H1 (cell line): Measurements from ENCODE around the gene EIF3B. TPM values are rescaled to one million over a fixed set of nuclear protein-coding genes. Genes with fewer than 3 reads are reported as not detected.

ENCODE experiments used
- CTCF ChIA-PET: fragments of 300-600 bp; sonication (Branson Sonifier 250); formaldehyde crosslinking; loops from one replicate; lab custom pipeline; 2021; ENCODE audit not compliant: partially characterized antibody; lab: Charles Lee
- POLR2A ChIA-PET: fragments of 300-600 bp; sonication (Branson Sonifier 250); formaldehyde crosslinking; loops from one replicate; lab custom pipeline; 2021; ENCODE audit warnings: inconsistent platforms; ENCODE audit not compliant: partially characterized antibody; lab: Charles Lee
- DNase-seq, 2 experiments: peaks; one replicate each; pipeline versions ENCODE4 v3.0.0 to v3.0.0-alpha.2; 2010 to 2022; ENCODE audit warnings: low spot score in 2 of 2, low read depth in 1 of 2, mixed read lengths in 1 of 2
- FAIRE-seq: peaks from 2 replicates; lab custom pipeline; 2011; peaks lifted over from hg19 to GRCh38; lab: Jason Lieb, UNC
- H2AFZ ChIP-seq: 2 replicates; pipeline ENCODE4 v1.8.1; 2012; ENCODE audit warnings: low read length, inconsistent platforms
- H2AK5ac ChIP-seq: 2 replicates; pipeline ENCODE4 v1.6.1; 2013; ENCODE audit warnings: low read depth, low read length
- H2BK120ac ChIP-seq: replicated peaks from 2 replicates; pipeline ENCODE3; 2013; ENCODE audit warnings: low read depth, low read length, inconsistent platforms
- H2BK12ac ChIP-seq: 2 replicates; pipeline ENCODE4 v1.6.1; 2013; ENCODE audit warnings: low read depth, low read length
- H2BK15ac ChIP-seq: 2 replicates; pipeline ENCODE4 v1.6.1; 2013; ENCODE audit warnings: low read length
- H2BK20ac ChIP-seq: 2 replicates; pipeline ENCODE4 v1.6.1; 2013; ENCODE audit warnings: low read length
- H2BK5ac ChIP-seq: 2 replicates; pipeline ENCODE4 v1.6.1; 2013; ENCODE audit warnings: low read depth, low read length
- H3K14ac ChIP-seq: 2 replicates; pipeline ENCODE4 v1.6.1; 2013; ENCODE audit warnings: inconsistent platforms; ENCODE audit not compliant: insufficient read length
- H3K18ac ChIP-seq: 2 replicates; pipeline ENCODE4 v1.6.1; 2013; ENCODE audit warnings: low read length; ENCODE audit errors: extremely low read depth
- H3K23ac ChIP-seq: 2 replicates; pipeline ENCODE4 v1.6.1; 2013; ENCODE audit warnings: inconsistent platforms; ENCODE audit not compliant: insufficient read length
- H3K23me2 ChIP-seq: 2 replicates; pipeline ENCODE4 v1.6.1; 2013; ENCODE audit warnings: low read depth, low read length
- H3K27ac ChIP-seq: 2 replicates; pipeline ENCODE4 v1.6.1; 2011; ENCODE audit warnings: low read depth, low read length, inconsistent platforms
- H3K27me3 ChIP-seq, 4 experiments: replicated peaks in 1 of 4; 1 replicate in 1 of 4; 2 replicates in 3 of 4; pipeline versions ENCODE4 v1.6.1 to v1.8.1; 2011 to 2013; ENCODE audit warnings: low read length in 3 of 4, mild to moderate bottlenecking in 3 of 4, inconsistent platforms in 2 of 4, mixed read lengths in 2 of 4, moderate library complexity in 1 of 4; ENCODE audit not compliant: control insufficient read depth in 3 of 4, insufficient read depth in 3 of 4; ENCODE audit errors: extremely low read depth in 1 of 4
- H3K36me3 ChIP-seq, 4 experiments: 2 replicates each; pipeline versions ENCODE4 v1.6.1 to v1.8.1; 2011 to 2013; ENCODE audit warnings: mild to moderate bottlenecking in 4 of 4, low read length in 3 of 4, moderate library complexity in 2 of 4, control low read depth in 1 of 4, inconsistent platforms in 1 of 4; ENCODE audit not compliant: insufficient read depth in 4 of 4, control insufficient read depth in 2 of 4
- H3K4ac ChIP-seq: replicated peaks from 2 replicates; pipeline ENCODE3; 2013; ENCODE audit warnings: low read length, low read depth, mixed read lengths, inconsistent platforms; ENCODE audit not compliant: insufficient read length
- H3K4me1 ChIP-seq, 4 experiments: replicated peaks in 1 of 4; 1 replicate in 1 of 4; 2 replicates in 3 of 4; pipeline versions ENCODE4 v1.6.1 to v1.8.1; 2011 to 2013; ENCODE audit warnings: low read length in 3 of 4, inconsistent platforms in 2 of 4, mixed read lengths in 1 of 4; ENCODE audit not compliant: insufficient read depth in 4 of 4, control insufficient read depth in 3 of 4
- H3K4me2 ChIP-seq, 2 experiments: 2 replicates each; pipeline versions ENCODE4 v1.6.1 to v1.8.1; 2011 to 2013; ENCODE audit warnings: low read depth in 2 of 2, low read length in 2 of 2, control low read depth in 1 of 2, inconsistent platforms in 1 of 2, mild to moderate bottlenecking in 1 of 2; ENCODE audit not compliant: insufficient read depth in 1 of 2
- H3K4me3 ChIP-seq, 4 experiments: fragments of 200-600, 300-600 bp in 1 of 4; sonication (generic), shearing (Covaris generic), sonication (Bioruptor Twin) in 1 of 4; 2 replicates each; pipeline versions ENCODE4 v1.5.1 to v1.8.1; 2011 to 2016; ENCODE audit warnings: low read length in 4 of 4, low read depth in 3 of 4, control low read depth in 2 of 4, inconsistent platforms in 2 of 4, mild to moderate bottlenecking in 2 of 4, mixed read lengths in 1 of 4, moderate library complexity in 1 of 4; ENCODE audit not compliant: insufficient read depth in 2 of 4; ENCODE audit errors: extremely low read depth in 1 of 4
- H3K56ac ChIP-seq: replicated peaks from 2 replicates; pipeline ENCODE3; 2013; ENCODE audit warnings: low read depth, mild to moderate bottlenecking, mixed read lengths, low read length, inconsistent platforms; ENCODE audit not compliant: insufficient read length
- H3K79me1 ChIP-seq: 2 replicates; pipeline ENCODE4 v1.6.1; 2013; ENCODE audit warnings: low read depth, low read length, control low read depth
- H3K79me2 ChIP-seq, 2 experiments: 2 replicates each; pipeline versions ENCODE4 v1.6.1 to v1.8.1; 2012 to 2013; ENCODE audit warnings: low read length in 2 of 2, mild to moderate bottlenecking in 2 of 2, inconsistent platforms in 1 of 2; ENCODE audit not compliant: insufficient read depth in 2 of 2, control insufficient read depth in 1 of 2
- H3K9ac ChIP-seq, 4 experiments: replicated peaks in 1 of 4; 1 replicate in 1 of 4; 2 replicates in 3 of 4; pipeline versions ENCODE4 v1.6.1 to v1.8.1; 2011 to 2013; ENCODE audit warnings: low read depth in 3 of 4, low read length in 3 of 4, control low read depth in 2 of 4, mild to moderate bottlenecking in 2 of 4, moderate library complexity in 2 of 4, inconsistent platforms in 1 of 4; ENCODE audit errors: extremely low read depth in 1 of 4
- H3K9me3 ChIP-seq, 2 experiments: 2 replicates each; pipeline versions ENCODE4 v1.6.1 to v1.8.1; 2012 to 2013; ENCODE audit warnings: mild to moderate bottlenecking in 2 of 2, moderate library complexity in 2 of 2, control low read depth in 1 of 2, inconsistent platforms in 1 of 2, low read depth in 1 of 2, low read length in 1 of 2, mixed read lengths in 1 of 2; ENCODE audit not compliant: insufficient read depth in 2 of 2
- H4K20me1 ChIP-seq, 2 experiments: replicated peaks in 1 of 2; 2 replicates each; pipeline versions ENCODE3 to v1.8.1; 2011 to 2013; ENCODE audit warnings: inconsistent platforms in 2 of 2, low read length in 2 of 2, mild to moderate bottlenecking in 1 of 2; ENCODE audit not compliant: insufficient read depth in 2 of 2, control insufficient read depth in 1 of 2
- H4K5ac ChIP-seq: 2 replicates; pipeline ENCODE4 v1.6.1; 2013; ENCODE audit warnings: low read length, low read depth, mixed read lengths, inconsistent platforms; ENCODE audit not compliant: insufficient read length
- H4K8ac ChIP-seq: 2 replicates; pipeline ENCODE4 v1.8.0; 2013; ENCODE audit warnings: mild to moderate bottlenecking, moderate library complexity, low read length, inconsistent platforms; ENCODE audit not compliant: insufficient read depth; ENCODE audit errors: extremely low read depth
- H4K91ac ChIP-seq: replicated peaks from 2 replicates; pipeline ENCODE3; 2013; ENCODE audit warnings: low read length, mixed read lengths, inconsistent platforms; ENCODE audit not compliant: insufficient read length
- ATF2 ChIP-seq: IDR thresholded peaks from 2 replicates; pipeline ENCODE4 v1.6.1; 2012; ENCODE audit warnings: low read length, inconsistent platforms
- CHD1 ChIP-seq: IDR thresholded peaks from 2 replicates; pipeline ENCODE4 v1.6.1; 2012; ENCODE audit warnings: low read depth, low read length, improper control_type of control experiment
- EZH2 ChIP-seq: fragments of 200-600 bp; sonication (generic); IDR thresholded peaks from 2 replicates; pipeline ENCODE4 v1.7.1; 2012; ENCODE audit warnings: low read depth, mild to moderate bottlenecking, moderate library complexity, low read length, inconsistent platforms; ENCODE audit not compliant: severe bottlenecking
- KDM1A ChIP-seq: fragments of 200-600, 300-600 bp; sonication (generic); IDR thresholded peaks from 2 replicates; pipeline ENCODE4 v1.7.1; 2016; ENCODE audit warnings: mild to moderate bottlenecking, low read length, borderline replicate concordance
- MAFK ChIP-seq: IDR thresholded peaks from 2 replicates; pipeline ENCODE4 v1.6.1; 2012; ENCODE audit warnings: low read depth, mild to moderate bottlenecking, improper control_type of control experiment, low read length
- MAX ChIP-seq: IDR thresholded peaks from 2 replicates; pipeline ENCODE4 v1.6.1; 2012; ENCODE audit warnings: inconsistent platforms
- NRF1 ChIP-seq: IDR thresholded peaks from 2 replicates; pipeline ENCODE4 v1.6.1; 2011; ENCODE audit warnings: mild to moderate bottlenecking, low read depth, low read length, improper control_type of control experiment
- WGBS, 2 experiments: shearing (Covaris generic) in 1 of 2; methylation state at CpG; one replicate each; pipeline versions ENCODE4 v1.1.6 to v1.1.7; 2013 to 2015; ENCODE audit warnings: low lambda C conversion rate in 2 of 2, mixed read lengths in 2 of 2, inconsistent platforms in 1 of 2, low coverage in 1 of 2, missing lambda C conversion rate in 1 of 2; ENCODE audit not compliant: insufficient replicate concordance in 2 of 2, insufficient coverage in 1 of 2, insufficient read length in 1 of 2; ENCODE audit errors: extremely low coverage in 1 of 2, missing lambda C conversion rate in 1 of 2; 5-methylcytosine and 5-hydroxymethylcytosine counted together
- polyA plus RNA-seq, 7 experiments: library from polyadenylated mRNA; depleted of rRNA in 3 of 7; stranded (reverse) in 5 of 7; unstranded in 2 of 7; fragments of >200 nt in 5 of 7; fragments of 200-250 nt in 2 of 7; gene quantifications; 1 replicate in 5 of 7; 2 replicates in 1 of 7; 4 replicates in 1 of 7; pipeline versions ENCODE4 v1.2.1 to v1.2.3, GENCODE V29; 2011 to 2013; ENCODE audit warnings: missing spikeins in 2 of 7, mixed read lengths in 2 of 7
- total RNA-seq: library from RNA; stranded (reverse); fragmentation: NEBNext Ultra II Directional; extraction: Animal tissue kit (Norgen Biotek cat#: 25700); gene quantifications from 2 replicates; pipeline ENCODE4 v1.2.1, GENCODE V29; 2021

The EIF3B gene
- total and polyA plus RNA-seq, 2 of the 8 experiments (the other 6 are each of a cell fraction or from before 2014, with no cell fraction given) = 167 to 316 TPM

- no peaks in the 10 kb centered on the region for H3K79me1 ChIP-seq
- CTCF ChIA-PET = interaction anchor here (0.6 to 1.5 kb wide), 8 partner anchors 18 to 158 kb away, joined by 3 to 13 read pairs (median 3); no protein-coding TSS in a partner anchor
- no peak overlapping the region for H3K18ac ChIP-seq
- POLR2A ChIA-PET = interaction anchor here (1.5 to 1.9 kb wide), 3 partner anchors 9 to 11 kb away, joined by 3 to 6 read pairs (median 3); partner anchors contain the start of gene CHST12
- DNase-seq = no peak
- H3K9ac ChIP-seq = no peak overlapping the region
- H3K4me1 ChIP-seq = no peaks in the 10 kb centered on the region; a peak in 1 of 7 replicates
- H2AK5ac ChIP-seq = no peak overlapping the region
- H3K14ac ChIP-seq = no peak overlapping the region
- no peak overlapping the region for H2BK120ac ChIP-seq
- H4K91ac ChIP-seq = no peak overlapping the region
- no peak overlapping the region for H3K23ac ChIP-seq
- H2BK5ac ChIP-seq = no peak overlapping the region; the same call in 1 of the 2 replicates
- H3K23me2 ChIP-seq = no peaks in the 10 kb centered on the region
- no peaks in the 10 kb centered on the region; a peak in 1 of 7 replicates for H3K27me3 ChIP-seq
- H3K27ac ChIP-seq = no peak overlapping the region; the same call in 1 of the 2 replicates
- no peaks in the 10 kb centered on the region for H3K36me3 ChIP-seq
- no peak overlapping the region for H3K4ac ChIP-seq
- H3K9me3 ChIP-seq = no peaks in the 10 kb centered on the region
- H4K20me1 ChIP-seq = no peaks in the 10 kb centered on the region
- no peak overlapping the region for H3K56ac ChIP-seq
- no peak overlapping the region for H2BK15ac ChIP-seq
- no peak overlapping the region for H4K8ac ChIP-seq
- H2BK20ac ChIP-seq = no peak overlapping the region
- no peak overlapping the region for H2BK12ac ChIP-seq
- H3K4me2 ChIP-seq = no peak overlapping the region
- H2AFZ ChIP-seq = no peak overlapping the region
- TF ChIP-seq MAFK (no peak), EZH2 (no peak), KDM1A (no peak), ATF2 (no peak), CHD1 (no peak), NRF1 (no peak), MAX (no peak)
- TF ChIP-seq, all 59 proteins: peak for 0
- Histone ChIP-seq H4K5ac (no peak overlapping the region), H3K79me2 (no peaks in the 10 kb centered on the region), H3K4me3 (no peak overlapping the region)
- no peak for FAIRE-seq
- 93% methylated on average over 20 of the region's 21 CpGs; no CpG with 5 or more reads in 1 of the 2 experiments for WGBS, 2 experiments
Observed at GRCh38 chr7:2394566-2395082, 40.0 kb downstream of the EIF3B start.
